NCI-H1105 treated with DMSO at 0.1 percent for 48 hours (cell line): ENCODE measurements around the gene ZBTB8A.
"Not testable (repeated sequence)": the region's sequence is repeated elsewhere in the genome, so short reads cannot be mapped to it uniquely, and the experiment has no call there.

ENCODE experiments used
- DNase-seq: peaks from one replicate; lab custom pipeline; 2025; lab: John Stamatoyannopoulos, UW

The ZBTB8A gene

GRCh38 chr1:32622205-32622604 lies 83.0 kb downstream of the ZBTB8A start:
- DNase-seq, result no peak

DNA sequence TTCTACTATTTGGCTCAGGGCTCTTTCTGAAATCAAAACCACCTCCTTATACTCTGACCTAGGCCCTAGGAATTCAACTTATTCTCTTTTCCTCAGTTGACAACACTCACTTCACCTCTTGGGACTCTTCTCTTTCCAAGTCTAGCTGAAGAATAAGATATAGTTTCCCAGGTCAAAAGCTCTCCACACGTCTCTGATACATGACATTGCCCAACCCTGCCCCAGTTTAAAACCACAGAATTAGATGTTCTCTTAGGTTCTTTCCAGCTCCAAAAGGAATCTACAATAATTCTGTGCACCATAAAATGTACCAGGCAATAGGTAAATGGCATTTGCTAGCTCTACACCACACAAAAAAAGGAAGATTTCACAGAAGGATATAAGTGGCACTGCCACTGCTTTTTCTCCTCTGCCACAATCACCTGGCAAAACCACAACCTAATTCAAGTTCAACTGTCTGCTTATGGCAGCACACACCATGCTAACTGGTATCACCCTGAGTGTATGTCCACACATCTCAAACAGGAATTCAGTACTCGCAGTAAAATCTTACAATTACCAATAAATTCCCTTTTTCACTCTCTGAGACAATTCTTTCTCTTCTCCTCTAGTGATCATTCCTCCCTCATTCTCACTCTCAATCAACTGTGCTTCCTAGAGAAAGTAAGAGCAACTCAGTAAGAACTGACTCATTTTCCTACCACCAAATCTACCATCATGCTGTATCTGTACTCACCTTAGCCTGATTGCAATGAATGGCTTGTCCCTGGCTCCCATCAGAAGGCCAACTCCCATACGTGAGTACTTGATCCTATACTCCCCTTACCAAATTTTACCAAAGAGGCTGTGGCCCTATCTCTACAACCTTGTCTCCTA lies 83.8 kb downstream of the ZBTB8A start:
- DNase-seq, result no peak

DNA sequence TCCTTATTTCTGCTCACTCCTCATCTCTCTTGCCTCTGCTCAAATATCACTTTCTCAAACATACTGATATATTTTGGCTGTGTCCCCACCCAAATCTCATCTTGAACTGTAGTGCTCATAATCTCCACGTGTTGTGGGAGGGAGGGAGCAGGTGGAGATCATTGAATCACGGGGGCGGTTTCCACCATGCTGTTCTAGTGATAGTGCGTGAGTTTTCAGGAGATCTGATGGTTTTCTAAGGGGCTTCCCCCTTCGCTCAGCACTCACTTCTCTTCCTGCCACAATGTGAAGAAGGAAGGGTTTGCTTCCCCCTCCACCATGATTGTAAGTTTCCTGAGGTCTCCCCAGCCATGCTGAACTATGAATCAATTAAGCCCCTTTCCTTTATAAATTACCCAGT lies 84.5 kb downstream of the ZBTB8A start:
- no peak for DNase-seq

DNA sequence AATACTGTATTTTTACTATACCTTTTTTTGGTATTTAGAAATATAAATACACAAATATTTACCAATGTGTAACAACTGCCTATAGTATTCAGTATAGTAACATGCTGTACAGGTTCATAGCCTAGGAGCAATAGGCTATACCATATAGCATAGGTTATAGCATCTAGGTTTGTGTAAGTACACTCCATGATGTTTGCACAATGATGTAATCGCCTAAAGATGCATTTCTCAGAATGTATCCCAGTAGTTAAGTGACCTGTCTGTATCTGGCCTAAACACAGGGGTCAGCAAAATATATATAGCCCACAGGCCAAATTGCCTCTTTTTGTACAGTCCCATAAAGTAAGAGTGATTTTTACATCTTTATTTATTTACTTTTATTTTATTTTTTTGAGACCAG lies 86.9 kb downstream of the ZBTB8A start:
- DNase-seq, result no peak

GRCh38 chr1:32627596-32628162 lies 88.5 kb downstream of the ZBTB8A start:
- no peak for DNase-seq

DNA sequence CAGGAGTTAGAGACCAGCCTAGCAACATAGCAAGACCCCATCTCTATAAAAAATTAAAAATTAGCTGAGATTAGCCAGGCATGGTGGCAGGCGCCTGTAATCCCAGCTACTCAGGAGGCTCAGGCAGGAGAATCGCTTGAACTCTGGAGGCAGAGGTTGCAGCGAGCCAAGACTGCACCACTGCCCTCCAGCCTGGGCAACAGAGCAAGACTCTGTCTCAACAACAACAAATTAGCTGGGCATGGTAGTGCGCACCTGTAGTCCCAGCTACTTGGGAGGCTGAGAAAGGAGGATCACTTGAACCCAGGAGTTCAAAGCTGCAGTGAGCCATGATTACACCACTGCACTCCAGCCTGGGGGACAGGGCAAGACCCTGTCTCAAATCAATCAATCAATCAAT lies 90.9 kb downstream of the ZBTB8A start:
- not testable (repeated sequence) for DNase-seq

DNA sequence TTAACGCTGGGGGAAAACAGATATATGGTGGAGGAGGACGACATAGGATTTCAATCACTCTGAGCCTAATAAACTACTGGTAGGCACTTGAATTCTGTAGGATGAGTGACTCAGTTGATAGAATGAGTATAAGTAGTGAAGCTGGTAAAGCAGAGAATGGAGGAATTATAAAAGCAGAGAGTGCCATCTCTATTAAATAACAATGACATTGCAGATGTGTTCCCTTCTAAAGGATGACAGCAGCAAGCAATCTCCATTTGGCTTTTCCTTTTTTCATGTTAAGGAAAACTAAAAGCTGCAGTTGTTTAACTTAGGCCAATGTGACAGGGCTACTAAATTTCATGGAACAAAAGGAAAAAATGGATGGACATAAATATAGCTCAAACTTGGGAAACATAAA lies 93.6 kb downstream of the ZBTB8A start:
- no peak for DNase-seq

DNA sequence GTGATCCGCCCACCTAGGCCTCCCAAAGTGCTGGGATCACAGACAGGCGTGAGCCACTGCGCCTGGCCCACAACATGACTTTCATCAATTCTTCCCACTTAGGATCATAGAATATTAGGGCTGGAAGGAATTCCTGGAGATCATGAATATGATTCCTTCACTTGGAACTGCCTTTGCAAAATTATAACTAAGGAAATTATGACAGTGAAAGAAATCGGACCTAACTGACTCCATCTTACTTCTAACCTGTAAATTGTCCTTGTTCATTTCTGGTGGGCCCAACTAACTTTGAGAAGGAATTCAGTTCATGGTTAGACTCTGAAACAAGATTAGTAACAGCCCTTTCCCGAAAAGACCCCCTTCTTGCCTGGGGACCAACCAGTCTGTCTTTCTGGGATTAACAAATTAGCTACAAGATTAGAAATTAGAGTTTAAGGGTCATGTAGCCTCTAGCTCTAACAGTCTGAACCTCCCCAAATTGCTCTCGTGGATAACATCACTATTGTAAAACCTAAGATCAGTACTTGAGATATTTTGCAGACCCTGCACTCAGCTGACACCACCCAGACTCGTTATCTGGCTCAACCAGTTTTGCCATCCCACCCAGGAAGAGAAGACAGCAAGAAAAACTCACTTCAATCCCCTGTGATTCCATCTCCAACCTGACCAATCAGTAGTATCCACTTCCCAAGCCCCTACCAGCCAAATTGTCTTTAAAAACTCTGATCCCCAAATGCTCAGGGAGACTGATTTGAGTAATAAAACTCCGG lies 96.5 kb downstream of the ZBTB8A start:
- DNase-seq, result no peak

GRCh38 chr1:32636914-32637645 lies 97.9 kb downstream of the ZBTB8A start:
- DNase-seq, result no peak

GRCh38 chr1:32639489-32640075 lies 100.4 kb downstream of the ZBTB8A start:
- DNase-seq, result no peak

- not testable (repeated sequence) for DNase-seq
These were observed 103.1 kb downstream of the ZBTB8A start for GRCh38 chr1:32642292-32642827.

DNA sequence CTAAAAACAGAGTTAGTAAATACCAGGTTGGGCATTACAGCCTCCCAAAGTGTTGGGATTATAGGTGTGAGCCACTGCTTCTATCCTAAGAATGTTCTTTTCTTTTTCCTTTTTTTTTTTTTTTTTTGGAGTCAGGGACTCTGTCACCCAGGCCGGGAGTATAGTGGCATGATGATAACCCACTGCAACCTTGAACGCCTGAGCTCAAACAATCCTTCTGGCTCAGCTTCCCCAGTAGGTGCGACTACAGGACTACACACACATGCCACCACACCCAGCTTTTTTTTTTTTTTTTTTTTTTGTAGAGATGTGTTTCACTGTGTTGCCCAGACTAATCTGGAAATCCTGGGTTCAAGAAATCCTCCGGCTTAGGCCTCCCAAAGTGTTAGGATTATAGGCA lies 105.2 kb downstream of the ZBTB8A start:
- DNase-seq, result no peak

- DNase-seq, result no peak
These were observed 108.3 kb downstream of the ZBTB8A start for GRCh38 chr1:32647308-32648134.

DNA sequence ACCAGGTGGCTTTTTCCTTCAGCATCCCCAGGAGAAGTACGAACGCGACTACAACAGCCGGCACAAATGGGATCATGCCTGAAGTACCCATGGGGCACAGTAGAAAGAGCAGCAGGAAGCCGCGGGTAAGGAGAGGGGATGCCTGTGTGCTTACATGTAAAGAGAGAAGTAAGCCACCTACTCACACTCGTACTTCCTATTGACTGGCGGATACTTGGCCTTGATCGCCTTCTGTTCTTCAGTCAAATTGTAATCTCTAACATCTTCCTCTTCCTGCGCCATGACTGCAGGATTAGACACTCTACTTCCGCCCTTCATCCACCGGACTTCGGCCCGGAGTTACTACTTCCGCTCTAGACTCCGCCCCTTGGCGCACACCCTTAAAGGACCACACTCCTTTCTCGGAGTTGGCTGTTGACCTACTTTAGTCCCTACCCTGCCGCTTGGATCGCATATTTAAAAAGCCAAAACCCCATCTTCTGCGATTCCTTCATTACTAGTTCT lies 111.1 kb downstream of the ZBTB8A start, which contains the start of gene ZBTB8OS:
ZBTB8OS (minus strand) TSS at position 303 of the 504 bp plus-strand sequence; CDS start at position 282, 21 bp downstream.
- DNase-seq, result peak; percentile 93

- peak; percentile 98 for DNase-seq
These were observed 111.7 kb downstream of the ZBTB8A start, which contains the start of gene RBBP4 for GRCh38 chr1:32650752-32651460. Gene RBBP4 (plus strand): TSS chr1:32651208. CDS start chr1:32651307, 99 bp downstream.

- no peak for DNase-seq
These were observed 112.3 kb downstream of the ZBTB8A start for GRCh38 chr1:32651461-32652073.

- DNase-seq, result no peak
These were observed 113.2 kb downstream of the ZBTB8A start for GRCh38 chr1:32652244-32652962.
